CD14-positive monocyte (primary cell): ENCODE results near the gene SERPINE1. TPM values are rescaled to one million over a fixed set of nuclear protein-coding genes. Genes with fewer than 3 reads are reported as not detected.

Experiments
- DNase-seq, 3 donors: peaks; one replicate each; pipeline ENCODE4 v3.0.0-alpha.2; 2011 to 2022
- H2AFZ ChIP-seq: 2 replicates; pipeline ENCODE4 v1.6.0; 2012; ENCODE audit warnings: mild to moderate bottlenecking, low read depth, low read length, inconsistent platforms; ENCODE audit not compliant: insufficient read depth, poor library complexity, severe bottlenecking
- H3K27ac ChIP-seq, 2 donors: 1 replicate in 1 of 2; 2 replicates in 1 of 2; pipeline ENCODE4 v1.5.1; 2012 to 2013; ENCODE audit warnings: low read length in 2 of 2, control low read depth in 1 of 2, inconsistent platforms in 1 of 2, low read depth in 1 of 2, mild to moderate bottlenecking in 1 of 2
- H3K27me3 ChIP-seq, 2 donors: one replicate each; pipeline versions ENCODE4 v1.6.0 to v1.6.1; 2011 to 2013; ENCODE audit warnings: low read length in 2 of 2; ENCODE audit not compliant: control insufficient read depth in 2 of 2, insufficient read depth in 2 of 2
- H3K36me3 ChIP-seq, 2 donors: replicated peaks in 1 of 2; 1 replicate in 1 of 2; 2 replicates in 1 of 2; pipeline versions ENCODE4 v1.5.1 to v1.6.1; 2012 to 2013; ENCODE audit warnings: low read length in 2 of 2, control low read depth in 1 of 2, inconsistent platforms in 1 of 2, mild to moderate bottlenecking in 1 of 2; ENCODE audit not compliant: insufficient read depth in 2 of 2, control insufficient read depth in 1 of 2
- H3K4me1 ChIP-seq, 2 donors: 1 replicate in 1 of 2; 2 replicates in 1 of 2; pipeline versions ENCODE4 v1.5.1 to v1.6.1; 2012 to 2013; ENCODE audit warnings: low read length in 2 of 2, control low read depth in 1 of 2, inconsistent platforms in 1 of 2, mild to moderate bottlenecking in 1 of 2, moderate library complexity in 1 of 2; ENCODE audit not compliant: insufficient read depth in 2 of 2, control insufficient read depth in 1 of 2
- H3K4me2 ChIP-seq: replicated peaks from 2 replicates; pipeline ENCODE3; 2012; ENCODE audit warnings: low read length, moderate library complexity, mild to moderate bottlenecking; ENCODE audit not compliant: poor library complexity, severe bottlenecking; ENCODE audit errors: extremely low read depth
- H3K4me3 ChIP-seq, 3 experiments: fragments of 200-600 bp in 1 of 3; sonication (generic) in 1 of 3; replicated peaks in 1 of 3; 1 replicate in 2 of 3; 2 replicates in 1 of 3; pipeline ENCODE4 v1.5.1; 2011 to 2013; ENCODE audit warnings: low read length in 3 of 3, mild to moderate bottlenecking in 3 of 3, control low read depth in 2 of 3, low read depth in 2 of 3, inconsistent platforms in 1 of 3, moderate library complexity in 1 of 3
- H3K79me2 ChIP-seq: 2 replicates; pipeline ENCODE4 v1.6.0; 2012; ENCODE audit warnings: mild to moderate bottlenecking, control low read depth, inconsistent platforms, low read length, moderate library complexity; ENCODE audit not compliant: insufficient read depth
- H3K9ac ChIP-seq: 2 replicates; pipeline ENCODE4 v1.6.0; 2017; ENCODE audit warnings: low read length, mild to moderate bottlenecking; ENCODE audit not compliant: insufficient read depth, poor library complexity, severe bottlenecking
- H3K9me3 ChIP-seq, 2 donors: replicated peaks in 1 of 2; 1 replicate in 1 of 2; 2 replicates in 1 of 2; pipeline versions ENCODE4 v1.5.1 to v1.6.1; 2012 to 2013; ENCODE audit warnings: low read length in 2 of 2, control low read depth in 1 of 2; ENCODE audit not compliant: control insufficient read depth in 1 of 2, insufficient read depth in 1 of 2
- H4K20me1 ChIP-seq: 2 replicates; pipeline ENCODE4 v1.6.0; 2012; ENCODE audit warnings: mild to moderate bottlenecking, low read length, control low read depth, moderate library complexity; ENCODE audit not compliant: insufficient read depth
- H3K27ac Mint-ChIP-seq, 7 donors: one replicate each; pipeline ENCODE4 v1.8.0; 2020; ENCODE audit warnings: mild to moderate bottlenecking in 7 of 7, mixed read lengths in 7 of 7, moderate library complexity in 6 of 7, inconsistent platforms in 2 of 7
- H3K27me3 Mint-ChIP-seq, 3 donors: one replicate each; pipeline ENCODE4 v1.8.0; 2021 to 2022; ENCODE audit warnings: low read depth in 3 of 3, mild to moderate bottlenecking in 3 of 3, mixed read lengths in 3 of 3, moderate library complexity in 3 of 3, inconsistent platforms in 1 of 3
- H3K36me3 Mint-ChIP-seq, 2 donors: one replicate each; pipeline ENCODE4 v1.8.0; 2020; ENCODE audit warnings: mixed read lengths in 2 of 2, inconsistent platforms in 1 of 2, mild to moderate bottlenecking in 1 of 2
- H3K4me1 Mint-ChIP-seq: one replicate; pipeline ENCODE4 v1.8.0; 2020; ENCODE audit warnings: mild to moderate bottlenecking, mixed read lengths
- H3K4me3 Mint-ChIP-seq, 2 donors: one replicate each; pipeline ENCODE4 v1.8.0; 2020; ENCODE audit warnings: mild to moderate bottlenecking in 2 of 2, mixed read lengths in 2 of 2, moderate library complexity in 1 of 2
- H3K9me3 Mint-ChIP-seq, 7 donors: one replicate each; pipeline ENCODE4 v1.8.0; 2020 to 2022; ENCODE audit warnings: mixed read lengths in 7 of 7, mild to moderate bottlenecking in 6 of 7, moderate library complexity in 6 of 7, inconsistent platforms in 2 of 7
- WGBS: methylation state at CpG from one replicate; pipeline ENCODE4 v1.1.5; 2013; ENCODE audit warnings: missing lambda C conversion rate; ENCODE audit not compliant: insufficient coverage; 5-methylcytosine and 5-hydroxymethylcytosine counted together
- intact Hi-C, 2 donors: fragments of 100-400 bp; cut with micrococcal nuclease; formaldehyde crosslinking; loops; one replicate each; pipeline versions ENCODE4 v1.15.0 to v1.15.1; 2023
- polyA plus RNA-seq, 3 donors: library from polyadenylated mRNA; depleted of rRNA in 1 of 3; unstranded in 2 of 3; stranded (reverse) in 1 of 3; fragments of 300-500 nt in 2 of 3; fragments of >200 nt in 1 of 3; fragmentation: Illumina TruSeq in 2 of 3; gene quantifications; 1 replicate in 2 of 3; 2 replicates in 1 of 3; pipeline ENCODE4 v1.2.3, GENCODE V29; 2012 to 2021
- small RNA-seq: library from RNA; depleted of rRNA; stranded (forward); fragments of <200 nt; gene quantifications from one replicate; pipeline ENCODE3, GENCODE V24; 2012; ENCODE audit warnings: low read depth; ENCODE audit not compliant: insufficient read length
- TF ChIP-seq, protein P1 (sequence below): fragments of 200-600 bp; IDR thresholded peaks from one replicate; pipeline ENCODE4 v1.8.0; 2022; ENCODE audit warnings: antibody characterized with exemption, mild to moderate bottlenecking

The SERPINE1 gene
- polyA plus RNA-seq, 3 donors, result 0.07 to 0.21 (median 0.16) TPM

DNA sequence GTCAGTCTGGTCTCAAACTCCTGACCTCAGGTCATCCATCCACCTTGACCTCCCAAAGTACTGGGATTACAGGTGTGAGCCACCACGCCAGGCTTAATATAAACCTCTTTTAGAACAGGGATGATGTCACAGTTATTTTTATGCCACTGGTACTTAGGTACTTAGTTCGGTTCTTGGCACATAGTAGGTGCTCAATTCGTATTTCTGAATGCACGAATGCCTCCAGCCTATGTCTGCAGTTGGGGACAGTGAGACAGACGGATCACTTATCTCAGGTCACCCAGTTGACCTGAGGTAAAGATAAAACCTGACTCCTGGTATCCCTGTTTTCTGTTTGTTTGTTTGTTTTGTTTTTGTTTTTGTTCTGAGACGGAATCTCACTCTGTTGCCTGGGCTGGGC is 59.3 kb downstream of the SERPINE1 start:
- Mint-ChIP-seq H3K27ac (no peak overlapping the region), H3K4me3 (no peak overlapping the region), H3K36me3 (no peaks in the 10 kb centered on the region), H3K27me3 (peaks cover 23 to 42% (median 28%) of the 10 kb centered on the region in 3 donors), H3K9me3 (peaks cover 0 to 6% (median 5%) of the 10 kb centered on the region in 7 donors), H3K4me1 (peaks cover 17% of the 10 kb centered on the region)
- intact Hi-C loops, result no loop called here
- Histone ChIP-seq H3K79me2 (no peaks in the 10 kb centered on the region), H3K27me3 (peaks cover 6 to 19% of the 10 kb centered on the region in 2 donors), H3K4me1 (peaks cover 12 to 14% of the 10 kb centered on the region in 2 donors), H4K20me1 (no peaks in the 10 kb centered on the region), H3K9me3 (peaks cover 0 to 8% of the 10 kb centered on the region in 2 donors), H3K27ac (no peak overlapping the region), H3K4me3 (no peak overlapping the region), H3K9ac (no peak overlapping the region), H2AFZ (no peak overlapping the region), H3K36me3 (no peaks in the 10 kb centered on the region), H3K4me2 (no peak overlapping the region)
- WGBS, result 78% methylated on average over 5 of the region's 6 CpGs
- TF ChIP-seq, protein P1, sequence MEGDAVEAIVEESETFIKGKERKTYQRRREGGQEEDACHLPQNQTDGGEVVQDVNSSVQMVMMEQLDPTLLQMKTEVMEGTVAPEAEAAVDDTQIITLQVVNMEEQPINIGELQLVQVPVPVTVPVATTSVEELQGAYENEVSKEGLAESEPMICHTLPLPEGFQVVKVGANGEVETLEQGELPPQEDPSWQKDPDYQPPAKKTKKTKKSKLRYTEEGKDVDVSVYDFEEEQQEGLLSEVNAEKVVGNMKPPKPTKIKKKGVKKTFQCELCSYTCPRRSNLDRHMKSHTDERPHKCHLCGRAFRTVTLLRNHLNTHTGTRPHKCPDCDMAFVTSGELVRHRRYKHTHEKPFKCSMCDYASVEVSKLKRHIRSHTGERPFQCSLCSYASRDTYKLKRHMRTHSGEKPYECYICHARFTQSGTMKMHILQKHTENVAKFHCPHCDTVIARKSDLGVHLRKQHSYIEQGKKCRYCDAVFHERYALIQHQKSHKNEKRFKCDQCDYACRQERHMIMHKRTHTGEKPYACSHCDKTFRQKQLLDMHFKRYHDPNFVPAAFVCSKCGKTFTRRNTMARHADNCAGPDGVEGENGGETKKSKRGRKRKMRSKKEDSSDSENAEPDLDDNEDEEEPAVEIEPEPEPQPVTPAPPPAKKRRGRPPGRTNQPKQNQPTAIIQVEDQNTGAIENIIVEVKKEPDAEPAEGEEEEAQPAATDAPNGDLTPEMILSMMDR, result no peak
- DNase-seq, result no peak

DNA sequence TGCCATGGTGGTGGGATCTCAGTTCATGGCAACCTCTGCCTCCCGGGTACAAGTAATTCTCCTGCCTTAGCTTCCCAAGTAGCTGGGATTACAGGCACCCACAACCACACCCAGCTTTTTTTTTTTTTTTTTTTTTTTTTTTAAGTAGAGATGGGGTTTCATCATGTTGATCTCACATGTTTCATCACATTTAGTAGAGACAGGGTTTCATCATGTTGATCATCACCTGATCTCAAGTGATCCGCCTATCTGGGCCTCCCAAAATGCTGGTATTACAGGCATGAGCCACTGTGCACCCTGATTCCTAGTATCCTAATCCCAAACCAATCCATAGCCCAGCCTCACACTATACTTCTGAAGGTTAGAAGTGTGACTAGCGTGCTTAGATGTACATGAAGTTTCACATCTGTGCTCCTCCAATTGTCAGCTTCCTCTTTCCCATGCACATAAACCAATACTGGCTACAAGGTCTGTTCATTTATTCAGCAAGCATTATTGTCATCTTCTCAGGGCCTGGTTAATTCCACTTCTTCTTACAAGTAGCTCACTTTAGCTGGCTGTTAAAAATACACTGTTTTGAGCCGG is 60.0 kb downstream of the SERPINE1 start:
- H3K79me2 ChIP-seq, result no peaks in the 10 kb centered on the region
- peak overlapping the region in 1 of 2 donors; percentile 39 for H3K4me3 Mint-ChIP-seq
- peak overlapping the region in 1 of 2 donors; percentile 20 for H3K27ac ChIP-seq
- no peaks in the 10 kb centered on the region for H3K36me3 Mint-ChIP-seq
- peaks cover 0 to 7% of the 10 kb centered on the region in 2 donors for H3K9me3 ChIP-seq
- H3K27me3 ChIP-seq, result peaks cover 6 to 13% of the 10 kb centered on the region in 2 donors
- WGBS, result no CpG with 5 or more reads among the region's 4 CpGs
- H3K27ac Mint-ChIP-seq, result peak overlapping the region; percentile 34 to 90 (median 81)
- no peaks in the 10 kb centered on the region for H4K20me1 ChIP-seq
- H3K36me3 ChIP-seq, result no peaks in the 10 kb centered on the region
- peaks cover 17% of the 10 kb centered on the region for H3K4me1 Mint-ChIP-seq
- intact Hi-C loops, result no loop called here
- no peak overlapping the region for H2AFZ ChIP-seq
- H3K9me3 Mint-ChIP-seq, result peaks cover 0 to 6% (median 5%) of the 10 kb centered on the region in 7 donors
- H3K4me3 ChIP-seq, result no peak overlapping the region
- TF ChIP-seq, protein P1, result no peak
- H3K4me2 ChIP-seq, result no peak overlapping the region
- peaks cover 12 to 14% of the 10 kb centered on the region in 2 donors for H3K4me1 ChIP-seq
- peak; percentile 60 to 74 (median 62) for DNase-seq
- peaks cover 17 to 36% (median 21%) of the 10 kb centered on the region in 3 donors for H3K27me3 Mint-ChIP-seq
- no peak overlapping the region for H3K9ac ChIP-seq

Small RNA genes within 50 kb of the gene (small RNA-seq; reads per million reads assigned to genes)
- gene MIR4653, result not detected

Other genes starting within 250 kb of the SERPINE1 start
- gene UFSP1, start 237.4 kb upstream of the SERPINE1 start, polyA plus RNA-seq, result under 1 TPM; 0.57 to 0.76 (median 0.57) TPM
- under 1 TPM in 1 of 3 donors, not detected in 2; 0.19 TPM for gene ACHE, start 231.2 kb upstream of the SERPINE1 start, polyA plus RNA-seq
- gene MUC3A, start 177.6 kb upstream of the SERPINE1 start, polyA plus RNA-seq, result not detected
- under 1 TPM in 1 of 3 donors, not detected in 2; 0.44 TPM for gene MUC12, start 157.5 kb upstream of the SERPINE1 start, polyA plus RNA-seq
- not detected for gene MUC17, start 107.0 kb upstream of the SERPINE1 start, polyA plus RNA-seq
- gene TRIM56, start 41.6 kb upstream of the SERPINE1 start, polyA plus RNA-seq, result 1 to 10 TPM in 2 of 3 donors, under 1 TPM in 1; 0.66 to 9.4 (median 1.2) TPM
- 10 to 100 TPM; 10.1 to 21.3 (median 10.9) TPM for gene AP1S1, start 27.4 kb downstream of the SERPINE1 start, polyA plus RNA-seq
- not detected for gene VGF, start 38.5 kb downstream of the SERPINE1 start, polyA plus RNA-seq
- gene NAT16, start 53.2 kb downstream of the SERPINE1 start, polyA plus RNA-seq, result not detected
- not detected for gene MOGAT3, start 73.9 kb downstream of the SERPINE1 start, polyA plus RNA-seq
- gene PLOD3, start 90.5 kb downstream of the SERPINE1 start, polyA plus RNA-seq, result 10 to 100 TPM; 26.9 to 70.1 (median 28.1) TPM
- 100 to 1,000 TPM in 1 of 3 donors, 10 to 100 TPM in 2; 29.3 to 109 (median 74.9) TPM for gene ZNHIT1, start 91.1 kb downstream of the SERPINE1 start, polyA plus RNA-seq
- gene CLDN15, start 110.7 kb downstream of the SERPINE1 start, polyA plus RNA-seq, result 10 to 100 TPM in 1 of 3 donors, not detected in 2; 19.3 TPM
- gene FIS1, start 118.0 kb downstream of the SERPINE1 start, polyA plus RNA-seq, result 100 to 1,000 TPM; 152 to 198 (median 195) TPM
- gene IFT22, start 194.7 kb downstream of the SERPINE1 start, polyA plus RNA-seq, result 1 to 10 TPM in 1 of 3 donors, under 1 TPM in 2; 0.59 to 1.5 (median 0.87) TPM
- gene COL26A1, start 235.8 kb downstream of the SERPINE1 start, polyA plus RNA-seq, result not detected